GM23338 (cell line): ENCODE results near the gene LAPTM5. TPM values are rescaled to one million over a fixed set of nuclear protein-coding genes. Genes with fewer than 3 reads are reported as not detected.

Experiments
- ATAC-seq: fragments of 200-7000 bp; cut with Tn5 transposase; 3 replicates; pipeline ENCODE4 v1.9.1; 2020
- DNase-seq: peaks from one replicate; pipeline ENCODE4 v3.0.0-alpha.2; 2015; ENCODE audit warnings: low spot score
- H2AFZ ChIP-seq: fragments of 200-600 bp; sonication (generic); 2 replicates; pipeline ENCODE4 v1.8.0; 2016; ENCODE audit warnings: antibody characterized with exemption, mild to moderate bottlenecking, moderate library complexity
- H3F3A ChIP-seq: fragments of 200-600 bp; sonication (generic); replicated peaks from 2 replicates; pipeline ENCODE4 v1.8.0; 2017; ENCODE audit warnings: antibody characterized with exemption, mixed run types, low read depth
- H3K27ac ChIP-seq: fragments of 200-600 bp; sonication (generic); 2 replicates; pipeline ENCODE4 v1.6.1; 2016; ENCODE audit warnings: low read depth
- H3K27me3 ChIP-seq: fragments of 200-600 bp; sonication (generic); 2 replicates; pipeline ENCODE4 v1.8.0; 2016; ENCODE audit warnings: mild to moderate bottlenecking, mixed run types, moderate library complexity; ENCODE audit not compliant: insufficient read depth
- H3K36me3 ChIP-seq: fragments of 200-600 bp; sonication (generic); 2 replicates; pipeline ENCODE4 v1.8.0; 2016; ENCODE audit warnings: mild to moderate bottlenecking; ENCODE audit not compliant: insufficient read depth
- H3K4me1 ChIP-seq: fragments of 200-600 bp; sonication (generic); 2 replicates; pipeline ENCODE4 v1.8.0; 2016; ENCODE audit warnings: mild to moderate bottlenecking, moderate library complexity; ENCODE audit not compliant: insufficient read depth
- H3K4me2 ChIP-seq: fragments of 200-600 bp; sonication (generic); 2 replicates; pipeline ENCODE4 v1.7.1; 2017; ENCODE audit warnings: mixed run types
- H3K4me3 ChIP-seq: fragments of 200-600 bp; sonication (generic); 2 replicates; pipeline ENCODE4 v1.6.1; 2016; ENCODE audit warnings: mixed run types
- H3K79me2 ChIP-seq: fragments of 200-600 bp; sonication (generic); replicated peaks from 2 replicates; pipeline ENCODE4 v1.8.0; 2017; ENCODE audit warnings: mild to moderate bottlenecking; ENCODE audit not compliant: insufficient read depth
- H3K9me2 ChIP-seq: fragments of 200-600 bp; sonication (generic); 2 replicates; pipeline ENCODE4 v1.8.0; 2017; ENCODE audit not compliant: insufficient read depth
- H4K20me1 ChIP-seq: fragments of 200-600 bp; sonication (generic); replicated peaks from 2 replicates; pipeline ENCODE4 v1.8.0; 2017; ENCODE audit warnings: mild to moderate bottlenecking; ENCODE audit not compliant: insufficient read depth
- H3K27ac Mint-ChIP-seq: 2 replicates; pipeline ENCODE4 v1.8.0; 2020; ENCODE audit warnings: inconsistent platforms, mild to moderate bottlenecking, moderate library complexity, mixed read lengths
- H3K27me3 Mint-ChIP-seq: 3 replicates; pipeline ENCODE4 v1.8.0; 2022; ENCODE audit warnings: low read depth, mild to moderate bottlenecking, moderate library complexity, mixed read lengths, inconsistent platforms; ENCODE audit not compliant: insufficient read depth, poor library complexity
- H3K36me3 Mint-ChIP-seq: 3 replicates; pipeline ENCODE4 v1.8.0; 2021; ENCODE audit warnings: low read depth, mild to moderate bottlenecking, inconsistent platforms, moderate library complexity, mixed read lengths
- H3K4me1 Mint-ChIP-seq: 3 replicates; pipeline ENCODE4 v1.8.0; 2020; ENCODE audit warnings: mild to moderate bottlenecking, inconsistent platforms, mixed read lengths
- H3K4me3 Mint-ChIP-seq: 3 replicates; pipeline ENCODE4 v1.8.0; 2021; ENCODE audit warnings: moderate library complexity, mild to moderate bottlenecking, inconsistent platforms, mixed read lengths
- H3K9me3 Mint-ChIP-seq: 3 replicates; pipeline ENCODE4 v1.8.0; 2020; ENCODE audit warnings: moderate library complexity, mild to moderate bottlenecking, inconsistent platforms, mixed read lengths
- EZH2 ChIP-seq: fragments of 200-600 bp; sonication (generic); IDR thresholded peaks from one replicate; pipeline ENCODE4 v1.8.0; 2017; ENCODE audit warnings: antibody characterized with exemption, mild to moderate bottlenecking, low read depth; ENCODE audit not compliant: unreplicated experiment
- EZH2phosphoT487 ChIP-seq: fragments of 200-600 bp; sonication (generic); IDR thresholded peaks from one replicate; pipeline ENCODE4 v1.8.1; 2018; ENCODE audit warnings: antibody characterized with exemption; ENCODE audit not compliant: unreplicated experiment
- JUNB ChIP-seq: IDR thresholded peaks from one replicate; pipeline ENCODE4 v1.6.1; 2016; ENCODE audit warnings: antibody characterized with exemption; ENCODE audit not compliant: unreplicated experiment
- NANOG ChIP-seq: IDR thresholded peaks from 2 replicates; pipeline ENCODE4 v1.6.1; 2016; ENCODE audit warnings: antibody characterized with exemption, borderline replicate concordance
- POLR2AphosphoS5 ChIP-seq: IDR thresholded peaks from 2 replicates; pipeline ENCODE4 v1.6.1; 2016; ENCODE audit warnings: antibody characterized with exemption, low read depth
- REST ChIP-seq: IDR thresholded peaks from one replicate; pipeline ENCODE4 v1.6.1; 2018; ENCODE audit warnings: antibody characterized with exemption; ENCODE audit not compliant: unreplicated experiment
- STAT1 ChIP-seq: IDR thresholded peaks from one replicate; pipeline ENCODE4 v1.6.1; 2016; ENCODE audit warnings: antibody characterized with exemption; ENCODE audit not compliant: unreplicated experiment
- ZNF114 ChIP-seq: fragments of 250-450 bp; sonication (Bioruptor Pico); IDR thresholded peaks from 2 replicates; pipeline ENCODE4 v1.5.0; 2020; ENCODE audit warnings: mild to moderate bottlenecking, moderate library complexity
- ZNF331 ChIP-seq: fragments of 250-450 bp; sonication (Bioruptor Pico); IDR thresholded peaks from 2 replicates; pipeline ENCODE4 v1.5.0; 2020; ENCODE audit warnings: low read depth, mild to moderate bottlenecking, moderate library complexity
- ZNF462 ChIP-seq: fragments of 250-450 bp; sonication (Bioruptor Pico); IDR thresholded peaks from 2 replicates; pipeline ENCODE4 v1.5.0; 2020; ENCODE audit warnings: mild to moderate bottlenecking, moderate library complexity
- polyA plus RNA-seq: library from polyadenylated mRNA; unstranded; fragments of >200 nt; fragmentation: Nextera tagmentation; extraction: Ambion mirVana; gene quantifications from 2 replicates; pipeline ENCODE4 v1.2.1, GENCODE V29; 2016
- total RNA-seq: library from RNA; depleted of rRNA; stranded (reverse); fragments of >200 nt; shearing (Covaris generic); gene quantifications from 2 replicates; pipeline ENCODE4 v1.2.3, GENCODE V29; 2014

The LAPTM5 gene
- total and polyA plus RNA-seq, 2 experiments from 2014 or later, result 0.21 TPM; not detected in 1

- Histone ChIP-seq H3K4me3 (no peak overlapping the region), H3K4me1 (peaks cover 11% of the 10 kb centered on the region), H4K20me1 (no peaks in the 10 kb centered on the region), H3K36me3 (no peaks in the 10 kb centered on the region), H3K27ac (no peak overlapping the region), H3K9me2 (no peaks in the 10 kb centered on the region), H3K27me3 (no peaks in the 10 kb centered on the region), H3K4me2 (no peak overlapping the region), H3K79me2 (no peaks in the 10 kb centered on the region), H2AFZ (no peak overlapping the region), H3F3A (no peaks in the 10 kb centered on the region)
- no peaks in the 10 kb centered on the region for H3K36me3 Mint-ChIP-seq
- DNase-seq (no peak), ATAC-seq (no peak)
- no peak overlapping the region for H3K4me3 Mint-ChIP-seq
- H3K27ac Mint-ChIP-seq, result no peak overlapping the region
- H3K27me3 Mint-ChIP-seq, result peaks cover 16% of the 10 kb centered on the region
- no peaks in the 10 kb centered on the region for H3K9me3 Mint-ChIP-seq
- H3K4me1 Mint-ChIP-seq, result peaks cover 24% of the 10 kb centered on the region
- no peak for TF ChIP-seq STAT1
- no peak for TF ChIP-seq ZNF462
- TF ChIP-seq POLR2AphosphoS5, result no peak
- TF ChIP-seq EZH2, result no peak
- no peak for TF ChIP-seq ZNF331 (CRISPR knock-in tag)
- TF ChIP-seq ZNF114 (CRISPR knock-in tag), result no peak
- TF ChIP-seq NANOG, result no peak
- no peak for TF ChIP-seq REST
- TF ChIP-seq JUNB, result no peak
- TF ChIP-seq EZH2phosphoT487, result no peak
These were observed 25.1 kb downstream of the LAPTM5 start for GRCh38 chr1:30732277-30732996.
